Endodermal cell (in vitro differentiated cells): ENCODE data around the gene CLDN10. TPM values are rescaled to one million over a fixed set of nuclear protein-coding genes. Genes with fewer than 3 reads are reported as not detected.
A peak's percentile ranks its signal among the peaks of the same experiment; 100 is the strongest.

Experiments
- DNase-seq: peaks from one replicate; pipeline ENCODE4 v3.0.0-alpha.2; 2017
- H3K27ac ChIP-seq: 2 replicates; pipeline ENCODE4 v1.5.1; 2013; ENCODE audit warnings: mild to moderate bottlenecking, low read depth, low read length, moderate library complexity
- H3K27me3 ChIP-seq: 2 replicates; pipeline ENCODE4 v1.6.1; 2013; ENCODE audit warnings: mild to moderate bottlenecking, low read length, moderate library complexity; ENCODE audit not compliant: insufficient read depth, control insufficient read depth, poor library complexity, severe bottlenecking
- H3K36me3 ChIP-seq: 2 replicates; pipeline ENCODE4 v1.7.0; 2013; ENCODE audit warnings: mild to moderate bottlenecking, low read length, moderate library complexity; ENCODE audit not compliant: control insufficient read depth, insufficient read depth
- H3K4me1 ChIP-seq: one replicate; pipeline ENCODE4 v1.7.0; 2013; ENCODE audit warnings: low read length; ENCODE audit not compliant: control insufficient read depth, insufficient read depth
- H3K4me3 ChIP-seq: 2 replicates; pipeline ENCODE4 v1.5.1; 2013; ENCODE audit warnings: mild to moderate bottlenecking, low read length, moderate library complexity
- H3K9ac ChIP-seq: 2 replicates; pipeline ENCODE4 v1.6.1; 2013; ENCODE audit warnings: mild to moderate bottlenecking, low read length, moderate library complexity; ENCODE audit not compliant: poor library complexity, severe bottlenecking; ENCODE audit errors: extremely low read depth
- H3K9me3 ChIP-seq: 2 replicates; pipeline ENCODE4 v1.6.1; 2013; ENCODE audit warnings: mild to moderate bottlenecking, low read length, moderate library complexity; ENCODE audit not compliant: control insufficient read depth
- H3K27ac Mint-ChIP-seq: 2 replicates; pipeline ENCODE4 v1.8.0; 2020; ENCODE audit warnings: mixed read lengths
- H3K27me3 Mint-ChIP-seq: 2 replicates; pipeline ENCODE4 v1.8.0; 2021; ENCODE audit warnings: mild to moderate bottlenecking, mixed read lengths; ENCODE audit not compliant: insufficient read depth
- H3K36me3 Mint-ChIP-seq: 2 replicates; pipeline ENCODE4 v1.8.0; 2020; ENCODE audit warnings: low read depth, mixed read lengths
- H3K4me1 Mint-ChIP-seq: 2 replicates; pipeline ENCODE4 v1.8.0; 2020; ENCODE audit warnings: mixed read lengths
- H3K4me3 Mint-ChIP-seq: 2 replicates; pipeline ENCODE4 v1.8.0; 2020; ENCODE audit warnings: mild to moderate bottlenecking, moderate library complexity, mixed read lengths
- H3K9me3 Mint-ChIP-seq: 2 replicates; pipeline ENCODE4 v1.8.0; 2020; ENCODE audit warnings: mild to moderate bottlenecking, mixed read lengths
- WGBS, 2 experiments: methylation state at CpG; one replicate each; pipeline versions ENCODE4 v1.1.5 to v1.1.7; 2013; ENCODE audit warnings: missing lambda C conversion rate in 2 of 2, mixed read lengths in 1 of 2; ENCODE audit not compliant: insufficient coverage in 1 of 2, insufficient read length in 1 of 2; 5-methylcytosine and 5-hydroxymethylcytosine counted together
- total RNA-seq, 2 donors: library from RNA; stranded (reverse); fragmentation: NEBNext Ultra II Directional in 1 of 2; extraction: Animal tissue kit (Norgen Biotek cat#: 25700) in 1 of 2; gene quantifications; 2 replicates in 1 of 2; 3 replicates in 1 of 2; pipeline ENCODE4 v1.2.1, GENCODE V29; 2021
- TF ChIP-seq, protein P1 (sequence below): fragments of 200-600 bp; sonication (generic); conservative IDR thresholded peaks from 2 replicates; pipeline ENCODE4 v1.5.0; 2021; ENCODE audit warnings: antibody characterized with exemption, mild to moderate bottlenecking

CLDN10 gene
- total RNA-seq, 2 donors from 2014 or later = 4.6 to 10.6 TPM

DNA sequence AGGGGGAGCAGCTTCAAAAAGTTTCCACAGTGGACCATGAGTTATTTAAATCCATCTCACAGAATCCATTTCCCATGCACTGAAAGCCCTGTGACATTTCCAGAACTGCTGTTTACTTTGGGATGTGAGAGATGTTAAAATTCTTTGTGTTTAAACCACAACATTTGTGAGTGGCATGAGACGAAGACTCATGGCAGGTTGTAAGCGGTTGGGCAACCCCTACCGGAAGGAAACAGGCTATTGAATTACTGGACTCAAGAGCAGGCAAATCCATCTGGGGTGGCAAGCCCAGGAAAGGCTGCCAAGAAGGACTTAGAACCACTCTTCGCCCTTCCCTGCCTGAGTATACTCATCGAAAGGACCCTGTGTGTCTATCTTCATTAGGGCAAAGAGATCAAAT, 22.3 kb upstream of the CLDN10 start:
- TF ChIP-seq, protein P1, sequence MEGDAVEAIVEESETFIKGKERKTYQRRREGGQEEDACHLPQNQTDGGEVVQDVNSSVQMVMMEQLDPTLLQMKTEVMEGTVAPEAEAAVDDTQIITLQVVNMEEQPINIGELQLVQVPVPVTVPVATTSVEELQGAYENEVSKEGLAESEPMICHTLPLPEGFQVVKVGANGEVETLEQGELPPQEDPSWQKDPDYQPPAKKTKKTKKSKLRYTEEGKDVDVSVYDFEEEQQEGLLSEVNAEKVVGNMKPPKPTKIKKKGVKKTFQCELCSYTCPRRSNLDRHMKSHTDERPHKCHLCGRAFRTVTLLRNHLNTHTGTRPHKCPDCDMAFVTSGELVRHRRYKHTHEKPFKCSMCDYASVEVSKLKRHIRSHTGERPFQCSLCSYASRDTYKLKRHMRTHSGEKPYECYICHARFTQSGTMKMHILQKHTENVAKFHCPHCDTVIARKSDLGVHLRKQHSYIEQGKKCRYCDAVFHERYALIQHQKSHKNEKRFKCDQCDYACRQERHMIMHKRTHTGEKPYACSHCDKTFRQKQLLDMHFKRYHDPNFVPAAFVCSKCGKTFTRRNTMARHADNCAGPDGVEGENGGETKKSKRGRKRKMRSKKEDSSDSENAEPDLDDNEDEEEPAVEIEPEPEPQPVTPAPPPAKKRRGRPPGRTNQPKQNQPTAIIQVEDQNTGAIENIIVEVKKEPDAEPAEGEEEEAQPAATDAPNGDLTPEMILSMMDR = no peak
- no peak overlapping the region for H3K27ac Mint-ChIP-seq
- H3K9me3 ChIP-seq = no peaks in the 10 kb centered on the region
- H3K27me3 Mint-ChIP-seq = no peaks in the 10 kb centered on the region
- no peak overlapping the region for H3K4me3 ChIP-seq
- no peaks in the 10 kb centered on the region for H3K36me3 Mint-ChIP-seq
- H3K4me1 ChIP-seq = no peaks in the 10 kb centered on the region
- H3K9ac ChIP-seq = no peak overlapping the region
- H3K9me3 Mint-ChIP-seq = no peaks in the 10 kb centered on the region
- WGBS, 2 experiments = 94 to 96% methylated on average over 3 to 5 of the region's 5 CpGs
- no peak overlapping the region for H3K4me3 Mint-ChIP-seq
- no peaks in the 10 kb centered on the region for H3K36me3 ChIP-seq
- H3K4me1 Mint-ChIP-seq = peaks cover 4% of the 10 kb centered on the region
- no peak overlapping the region for H3K27ac ChIP-seq
- no peak for DNase-seq
- no peaks in the 10 kb centered on the region for H3K27me3 ChIP-seq

GRCh38 chr13:95533545-95534160, 18.9 kb upstream of the CLDN10 start:
- H3K36me3 ChIP-seq = no peaks in the 10 kb centered on the region
- Mint-ChIP-seq H3K27ac (peak overlapping the region; percentile 61), H3K36me3 (no peaks in the 10 kb centered on the region), H3K4me1 (peaks cover 4% of the 10 kb centered on the region), H3K27me3 (no peaks in the 10 kb centered on the region), H3K9me3 (no peaks in the 10 kb centered on the region), H3K4me3 (no peak overlapping the region)
- no peaks in the 10 kb centered on the region for H3K4me1 ChIP-seq
- DNase-seq = peak; percentile 80
- no peaks in the 10 kb centered on the region for H3K27me3 ChIP-seq
- no peak overlapping the region for H3K27ac ChIP-seq
- no peak overlapping the region for H3K4me3 ChIP-seq
- H3K9me3 ChIP-seq = no peaks in the 10 kb centered on the region
- no peak overlapping the region for H3K9ac ChIP-seq
- WGBS, 2 experiments = 74 to 77% methylated on average over 2 to 7 of the region's 7 CpGs
- TF ChIP-seq, protein P1 = peak; percentile 18

GRCh38 chr13:95535243-95535642, 17.3 kb upstream of the CLDN10 start:
- WGBS, 2 experiments = 96 to 97% methylated on average over 3 of the region's 3 CpGs
- no peak for DNase-seq
- H3K9me3 ChIP-seq = no peaks in the 10 kb centered on the region
- no peaks in the 10 kb centered on the region for H3K4me1 ChIP-seq
- no peak overlapping the region for H3K4me3 Mint-ChIP-seq
- H3K27me3 ChIP-seq = no peaks in the 10 kb centered on the region
- no peaks in the 10 kb centered on the region for H3K36me3 ChIP-seq
- no peak overlapping the region for H3K9ac ChIP-seq
- H3K27ac Mint-ChIP-seq = no peak overlapping the region
- no peak overlapping the region for H3K27ac ChIP-seq
- H3K4me1 Mint-ChIP-seq = peaks cover 4% of the 10 kb centered on the region
- H3K36me3 Mint-ChIP-seq = no peaks in the 10 kb centered on the region
- no peak overlapping the region for H3K4me3 ChIP-seq
- TF ChIP-seq, protein P1 = no peak
- no peaks in the 10 kb centered on the region for H3K9me3 Mint-ChIP-seq
- no peaks in the 10 kb centered on the region for H3K27me3 Mint-ChIP-seq
